ENCODE data around the gene SRD5A1.

The SRD5A1 gene

GRCh38 chr5:6686915-6687409 lies 53.7 kb downstream of the SRD5A1 start:
- peak; percentile 62 for DNase-seq

- no peak for DNase-seq
These were observed 54.3 kb downstream of the SRD5A1 start for GRCh38 chr5:6687505-6687904.

DNA sequence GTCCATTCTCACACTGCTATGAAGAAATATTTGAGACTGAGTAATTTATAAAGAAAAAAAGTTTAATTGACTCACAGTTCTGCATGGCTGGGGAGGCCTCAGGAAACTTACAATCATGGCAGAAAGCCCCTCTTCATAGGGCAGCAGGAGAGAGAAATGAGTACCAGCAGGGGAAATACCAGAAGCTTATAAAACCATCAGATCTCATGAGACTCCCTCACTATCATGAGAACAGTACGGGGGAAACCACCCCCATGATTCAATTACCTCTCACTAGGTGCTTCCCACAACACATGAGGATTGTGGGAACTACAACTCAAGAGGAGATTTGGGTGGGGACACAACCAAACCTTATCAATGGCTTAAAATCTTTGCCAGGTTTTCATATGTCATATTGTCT lies 59.7 kb downstream of the SRD5A1 start:
- DNase-seq = no peak

GRCh38 chr5:6698696-6699095 lies 65.5 kb downstream of the SRD5A1 start:
- DNase-seq = no peak

GRCh38 chr5:6699357-6699756 lies 66.1 kb downstream of the SRD5A1 start:
- no peak for DNase-seq

- no peak for DNase-seq
These were observed 66.9 kb downstream of the SRD5A1 start for GRCh38 chr5:6700074-6700684.

DNA sequence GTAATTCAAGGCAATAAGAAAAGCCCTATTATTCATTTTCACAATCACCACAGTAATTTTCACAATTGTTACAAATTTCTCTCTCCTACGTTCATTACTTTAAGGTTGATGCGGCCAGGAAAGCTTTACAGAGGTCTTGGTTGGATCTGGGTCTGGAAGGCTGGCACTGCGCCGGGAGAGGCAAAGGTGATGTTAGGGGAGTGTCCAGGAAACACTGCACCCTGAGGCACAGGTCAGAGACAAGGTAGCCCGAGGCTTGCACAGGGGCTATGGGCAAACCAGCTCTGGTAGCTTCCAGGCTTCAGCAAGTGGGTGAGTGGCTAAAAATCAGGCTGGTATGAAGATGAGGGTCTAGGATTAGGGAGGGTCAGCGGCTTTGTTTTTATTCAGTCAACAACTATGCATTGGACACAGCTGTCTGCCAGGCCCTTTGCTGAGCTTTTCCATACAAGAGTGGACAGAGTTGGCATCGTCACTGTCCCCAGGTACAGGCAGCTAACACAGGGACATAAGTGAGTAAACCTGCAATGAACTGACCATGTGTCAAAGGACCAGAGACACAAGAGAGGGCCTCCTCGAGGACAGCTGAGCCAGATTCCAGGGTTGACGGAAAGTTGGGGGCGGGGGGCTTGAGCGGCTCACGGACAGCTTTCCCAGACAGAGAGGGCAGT lies 67.6 kb downstream of the SRD5A1 start:
- no peak for DNase-seq

GRCh38 chr5:6701491-6701890 lies 68.3 kb downstream of the SRD5A1 start:
- no peak for DNase-seq

- DNase-seq = no peak
These were observed 69.4 kb downstream of the SRD5A1 start for GRCh38 chr5:6702633-6703032.

- no peak for DNase-seq
These were observed 70.6 kb downstream of the SRD5A1 start for GRCh38 chr5:6703806-6704205.

DNA sequence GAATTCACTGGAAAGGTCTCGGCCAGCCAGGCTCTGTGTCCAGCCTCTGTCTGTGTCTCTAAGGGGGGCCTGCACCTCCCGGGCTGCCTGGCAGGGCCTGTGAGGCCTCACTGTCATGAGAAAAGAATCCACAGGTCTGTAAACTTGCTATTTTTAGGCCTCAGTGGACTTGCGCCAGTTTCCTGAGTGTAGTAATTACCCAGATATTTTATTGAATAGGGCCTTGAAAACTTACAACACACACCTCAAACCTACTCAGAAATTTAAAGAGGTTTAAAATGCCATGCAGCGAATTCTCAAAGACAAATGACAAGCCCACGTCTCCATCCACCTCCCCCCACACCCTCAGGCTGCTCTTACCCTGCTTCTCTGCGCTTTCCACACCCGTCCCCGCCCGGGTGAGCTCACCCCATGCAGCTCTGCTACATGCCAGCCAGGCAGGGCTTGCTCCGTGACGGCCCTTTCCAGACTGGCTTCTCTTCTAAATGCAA lies 71.2 kb downstream of the SRD5A1 start:
- peak; percentile 68 for DNase-seq

DNA sequence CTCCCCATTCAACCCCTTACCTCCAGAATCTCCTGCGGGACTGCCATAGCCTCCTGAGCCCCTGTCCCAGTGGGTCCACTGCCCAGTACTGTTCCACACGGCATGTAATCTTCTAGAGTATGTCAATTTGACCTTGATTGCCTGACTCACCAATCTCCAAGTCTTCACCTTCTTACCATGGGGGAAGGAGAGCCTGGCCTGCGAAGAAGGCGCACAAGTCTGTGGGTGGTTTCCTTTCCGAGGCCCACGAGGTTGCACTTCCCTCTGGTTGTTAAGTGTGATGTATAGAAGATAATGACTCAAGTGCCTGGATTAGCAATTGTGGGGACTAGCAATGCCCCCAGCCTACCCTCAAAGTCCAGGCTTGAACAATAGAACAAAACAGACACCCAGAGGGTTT lies 71.8 kb downstream of the SRD5A1 start:
- no peak for DNase-seq

- DNase-seq = no peak
These were observed 72.7 kb downstream of the SRD5A1 start for GRCh38 chr5:6705959-6706358.

DNA sequence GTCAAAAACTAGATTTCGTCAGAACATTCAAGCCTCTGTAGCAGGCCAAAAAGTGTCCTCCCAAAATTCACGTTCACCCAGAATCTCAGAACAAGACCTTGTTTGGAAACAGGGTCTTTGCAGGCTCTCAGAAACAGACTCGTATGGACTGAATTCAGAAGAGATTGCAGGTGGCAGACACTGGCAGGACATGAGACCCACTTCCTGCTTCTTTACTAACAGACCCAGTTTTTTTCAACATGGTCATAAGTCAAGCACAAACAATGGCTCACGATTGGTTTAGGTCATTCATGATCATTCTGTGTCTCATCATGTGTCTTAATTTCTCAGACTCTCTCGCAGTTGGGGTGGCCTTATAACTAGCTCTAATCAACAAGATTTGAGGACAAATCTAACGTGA lies 74.6 kb downstream of the SRD5A1 start:
- no peak for DNase-seq

- no peak for DNase-seq
These were observed 75.6 kb downstream of the SRD5A1 start for GRCh38 chr5:6708814-6709213.

DNA sequence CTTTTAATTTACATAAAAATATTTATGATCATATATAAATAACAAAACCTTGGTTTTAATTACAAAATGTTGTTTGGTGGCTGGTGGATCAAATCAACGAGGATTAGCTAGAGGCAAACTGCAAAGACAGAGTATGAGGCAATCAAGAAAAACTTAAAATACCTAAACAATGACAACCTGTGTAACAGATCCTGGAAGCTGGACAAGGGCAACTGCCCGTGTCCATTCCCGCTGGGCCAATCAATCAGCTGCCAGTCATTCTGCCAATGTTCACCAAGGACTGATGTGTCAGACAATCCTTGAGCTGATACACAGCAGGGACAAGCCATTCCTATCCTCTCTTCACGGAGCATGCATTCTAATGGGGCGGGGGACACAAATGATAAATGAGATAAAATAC lies 76.8 kb downstream of the SRD5A1 start:
- DNase-seq = no peak

DNA sequence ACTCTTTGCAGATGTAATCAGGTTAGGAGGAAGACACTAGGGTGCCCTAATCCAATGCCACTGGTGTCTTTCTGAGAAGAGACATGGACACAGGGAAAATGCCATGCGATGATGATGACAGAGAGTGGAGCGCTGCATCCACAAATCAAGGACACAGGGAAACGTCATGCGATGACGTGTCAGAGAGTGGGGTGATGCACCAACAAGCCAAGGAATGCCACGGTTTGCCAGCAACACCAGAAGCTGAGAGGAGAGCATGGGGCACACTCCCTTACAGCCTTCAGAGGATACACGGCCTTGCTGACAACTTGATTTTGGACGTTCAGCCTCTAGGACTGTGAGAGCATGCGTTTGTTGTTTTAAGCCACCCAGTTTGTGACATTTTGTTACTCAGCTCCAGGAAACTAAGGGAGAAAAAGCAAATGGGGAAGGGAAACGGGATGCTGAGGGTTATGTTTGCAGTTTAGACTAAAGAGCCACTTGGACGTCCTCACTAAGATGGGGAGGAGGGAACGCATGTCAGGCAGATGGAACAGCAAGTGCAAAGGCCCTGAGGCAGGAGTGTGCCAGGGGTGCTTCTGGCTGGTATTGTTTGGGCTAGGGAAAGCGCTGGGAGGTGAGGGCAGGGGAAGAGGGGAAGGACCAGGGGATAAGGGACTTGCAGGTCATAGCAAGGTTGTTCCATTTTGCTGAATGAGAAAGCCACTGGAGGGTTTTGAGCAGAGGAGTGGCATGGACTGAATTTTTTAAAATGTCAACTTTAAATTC lies 77.5 kb downstream of the SRD5A1 start:
- no peak for DNase-seq

DNA sequence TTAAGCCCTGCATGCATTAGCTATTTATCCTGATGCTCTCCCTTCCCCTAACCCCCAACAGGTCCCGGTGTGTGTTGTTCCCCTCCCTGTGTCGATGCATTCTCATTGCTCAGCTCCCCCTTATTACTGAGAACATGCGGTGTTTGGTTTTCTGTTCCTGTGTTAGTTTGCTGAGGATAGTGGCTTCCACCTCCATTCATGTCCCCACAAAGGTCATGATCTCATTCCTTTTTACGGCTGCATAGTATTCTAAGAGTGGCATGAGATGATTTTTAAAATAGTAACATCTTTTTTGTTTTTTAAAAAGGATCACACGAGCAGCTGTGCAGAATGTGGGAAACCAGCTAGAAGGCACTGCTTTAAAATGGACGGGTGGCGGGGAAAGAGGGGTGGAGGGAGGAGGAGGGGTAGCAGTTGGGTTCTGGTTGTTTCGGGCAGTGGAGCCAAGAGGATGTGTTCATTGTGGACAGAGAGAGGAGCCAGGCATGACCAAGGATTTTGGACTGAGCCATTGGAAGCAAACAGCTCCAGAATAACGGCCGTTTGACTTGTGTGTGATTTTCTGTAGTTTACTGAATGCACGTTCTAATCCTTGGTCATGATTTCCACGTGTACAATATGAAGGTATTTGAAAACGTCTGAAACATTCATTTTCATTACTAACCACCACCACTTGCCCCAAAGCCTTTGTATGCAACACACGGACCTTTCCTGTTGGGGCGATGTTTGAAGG lies 78.3 kb downstream of the SRD5A1 start:
- DNase-seq = peak; percentile 19

DNA sequence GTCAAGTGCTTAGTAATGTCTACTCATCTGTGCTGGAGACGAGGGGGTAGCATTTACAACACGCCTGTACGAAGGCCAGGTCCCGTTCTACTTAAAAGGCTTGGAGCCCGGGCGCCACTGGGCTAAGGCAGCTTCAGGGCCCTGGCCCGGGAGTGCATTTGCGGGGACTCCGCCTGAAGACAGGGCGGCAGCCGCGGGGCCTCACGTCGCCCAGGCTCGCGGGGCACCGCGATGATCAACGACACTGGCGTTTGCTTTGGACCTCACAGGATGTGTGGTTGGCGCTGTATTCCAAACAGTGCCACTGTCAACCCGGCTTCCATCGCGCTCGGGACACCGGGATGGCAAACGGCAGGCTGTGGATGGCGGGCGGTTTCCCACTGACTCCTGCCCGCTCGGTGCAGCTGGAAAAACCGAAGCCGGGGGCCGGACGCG lies 78.9 kb downstream of the SRD5A1 start:
- peak; percentile 65 for DNase-seq

GRCh38 chr5:6712577-6713273 lies 79.5 kb downstream of the SRD5A1 start:
- peak; percentile 99 for DNase-seq

DNA sequence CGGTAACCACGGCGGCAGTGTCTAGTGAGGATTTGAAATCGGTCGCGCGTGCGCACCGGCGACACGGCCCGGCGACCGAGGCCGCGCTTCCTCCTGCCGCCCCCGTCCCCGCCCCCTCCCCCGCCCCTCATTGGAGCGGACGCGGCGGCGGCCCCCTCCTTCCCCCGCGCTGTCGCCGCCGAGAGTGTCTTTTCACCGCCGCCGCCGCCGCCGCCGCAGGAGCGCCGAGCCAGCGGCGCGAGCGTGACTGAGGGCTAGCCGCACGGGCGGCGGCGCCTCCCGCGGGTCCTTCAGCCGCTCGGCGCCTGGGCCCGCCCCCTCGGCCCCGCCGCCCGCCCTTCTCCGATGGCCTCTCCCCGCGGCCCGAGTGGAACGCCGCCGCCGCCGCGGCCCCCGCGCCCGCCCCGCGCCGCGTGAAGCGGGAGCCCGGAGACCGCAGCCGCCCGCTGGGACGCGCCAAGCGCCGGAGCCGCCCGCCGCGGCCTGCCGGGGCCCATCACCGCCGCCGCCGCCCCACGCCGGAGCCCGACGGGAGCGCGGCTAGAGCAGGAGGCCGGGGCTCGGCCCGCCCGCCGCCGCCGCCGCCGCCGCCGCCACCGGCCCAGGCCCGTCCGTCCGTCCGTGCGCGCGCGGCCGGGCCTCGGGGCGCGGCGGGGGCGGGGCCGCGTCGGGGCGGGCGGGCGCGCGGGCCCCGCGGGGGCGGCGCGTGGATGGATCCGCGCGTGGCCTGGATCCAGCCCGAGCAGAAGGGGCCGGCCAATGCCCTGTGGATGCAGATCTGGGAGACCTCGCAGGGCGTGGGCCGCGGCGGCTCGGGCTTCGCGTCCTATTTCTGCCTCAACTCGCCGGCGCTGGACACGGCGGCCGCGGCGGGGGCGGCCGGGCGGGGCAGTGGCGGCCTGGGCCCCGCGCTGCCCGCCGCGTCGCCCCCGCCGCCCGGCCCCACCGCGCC lies 80.3 kb downstream of the SRD5A1 start, which contains the start of gene TENT4A:
Gene TENT4A, plus strand, starts transcription at position 159 of the 952 bp plus-strand sequence. Its CDS starts 552 bp downstream, at position 711.
- DNase-seq = no peak
